ENCODE results near the gene HK2.

Gene HK2

GRCh38 chr2:74856004-74856578, 22.2 kb downstream of the HK2 start:
- Histone ChIP-seq H3K27me3 (ENCODE audit: insufficient read depth, low read depth) (no peaks in the 10 kb centered on the region), H2AFZ (ENCODE audit: low read depth) (no peak overlapping the region), H4K20me1 (ENCODE audit: insufficient read depth) (no peaks in the 10 kb centered on the region; the same call in 1 of the 2 replicates), H3K4me1 (ENCODE audit: low read depth, poor library complexity, severe bottlenecking) (peaks cover 4% of the 10 kb centered on the region), H3K9ac (no peak overlapping the region), H3K4me3 (IDR thresholded peaks at IDR 0.05; ENCODE audit: insufficient read depth, low read depth, low read length) (no peak overlapping the region), H3K27ac (no peak overlapping the region), H3K79me2 (ENCODE audit: insufficient read depth, low read depth) (peaks cover 22% of the 10 kb centered on the region; the same call in 1 of the 2 replicates), H3K36me3 (ENCODE audit: insufficient read depth) (no peaks in the 10 kb centered on the region; the same call in 1 of the 2 replicates), H3K4me2 (no peak overlapping the region)
- TF ChIP-seq, protein P1, sequence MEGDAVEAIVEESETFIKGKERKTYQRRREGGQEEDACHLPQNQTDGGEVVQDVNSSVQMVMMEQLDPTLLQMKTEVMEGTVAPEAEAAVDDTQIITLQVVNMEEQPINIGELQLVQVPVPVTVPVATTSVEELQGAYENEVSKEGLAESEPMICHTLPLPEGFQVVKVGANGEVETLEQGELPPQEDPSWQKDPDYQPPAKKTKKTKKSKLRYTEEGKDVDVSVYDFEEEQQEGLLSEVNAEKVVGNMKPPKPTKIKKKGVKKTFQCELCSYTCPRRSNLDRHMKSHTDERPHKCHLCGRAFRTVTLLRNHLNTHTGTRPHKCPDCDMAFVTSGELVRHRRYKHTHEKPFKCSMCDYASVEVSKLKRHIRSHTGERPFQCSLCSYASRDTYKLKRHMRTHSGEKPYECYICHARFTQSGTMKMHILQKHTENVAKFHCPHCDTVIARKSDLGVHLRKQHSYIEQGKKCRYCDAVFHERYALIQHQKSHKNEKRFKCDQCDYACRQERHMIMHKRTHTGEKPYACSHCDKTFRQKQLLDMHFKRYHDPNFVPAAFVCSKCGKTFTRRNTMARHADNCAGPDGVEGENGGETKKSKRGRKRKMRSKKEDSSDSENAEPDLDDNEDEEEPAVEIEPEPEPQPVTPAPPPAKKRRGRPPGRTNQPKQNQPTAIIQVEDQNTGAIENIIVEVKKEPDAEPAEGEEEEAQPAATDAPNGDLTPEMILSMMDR (conservative IDR thresholded peaks at IDR 0.05; ENCODE audit: low read depth, low read length), result no peak

- Histone ChIP-seq H3K4me3 (IDR thresholded peaks at IDR 0.05; ENCODE audit: insufficient read depth, low read depth, low read length) (no peak overlapping the region), H3K36me3 (ENCODE audit: insufficient read depth) (no peaks in the 10 kb centered on the region; the same call in 1 of the 2 replicates), H3K27me3 (ENCODE audit: insufficient read depth, low read depth) (no peaks in the 10 kb centered on the region), H3K79me2 (ENCODE audit: insufficient read depth, low read depth) (peaks cover 17% of the 10 kb centered on the region; the same call in 1 of the 2 replicates), H3K27ac (no peak overlapping the region), H3K4me2 (no peak overlapping the region), H4K20me1 (ENCODE audit: insufficient read depth) (no peaks in the 10 kb centered on the region; the same call in 1 of the 2 replicates), H3K4me1 (ENCODE audit: low read depth, poor library complexity, severe bottlenecking) (no peaks in the 10 kb centered on the region), H3K9ac (no peak overlapping the region), H2AFZ (ENCODE audit: low read depth) (no peak overlapping the region)
- TF ChIP-seq, protein P1 (conservative IDR thresholded peaks at IDR 0.05; ENCODE audit: low read depth, low read length), result no peak
Measured at GRCh38 chr2:74856599-74856998, 22.7 kb downstream of the HK2 start.

- Histone ChIP-seq H3K36me3 (ENCODE audit: insufficient read depth) (no peaks in the 10 kb centered on the region; the same call in 1 of the 2 replicates), H3K4me1 (ENCODE audit: low read depth, poor library complexity, severe bottlenecking) (no peaks in the 10 kb centered on the region), H3K27me3 (ENCODE audit: insufficient read depth, low read depth) (no peaks in the 10 kb centered on the region), H2AFZ (ENCODE audit: low read depth) (no peak overlapping the region), H3K79me2 (ENCODE audit: insufficient read depth, low read depth) (peaks cover 13% of the 10 kb centered on the region; the same call in 1 of the 2 replicates), H3K9ac (no peak overlapping the region), H3K4me3 (IDR thresholded peaks at IDR 0.05; ENCODE audit: insufficient read depth, low read depth, low read length) (no peak overlapping the region), H3K27ac (no peak overlapping the region), H3K4me2 (no peak overlapping the region), H4K20me1 (ENCODE audit: insufficient read depth) (no peaks in the 10 kb centered on the region; the same call in 1 of the 2 replicates)
- TF ChIP-seq, protein P1 (conservative IDR thresholded peaks at IDR 0.05; ENCODE audit: low read depth, low read length), result no peak
Measured at GRCh38 chr2:74857215-74857614, 23.3 kb downstream of the HK2 start.

DNA sequence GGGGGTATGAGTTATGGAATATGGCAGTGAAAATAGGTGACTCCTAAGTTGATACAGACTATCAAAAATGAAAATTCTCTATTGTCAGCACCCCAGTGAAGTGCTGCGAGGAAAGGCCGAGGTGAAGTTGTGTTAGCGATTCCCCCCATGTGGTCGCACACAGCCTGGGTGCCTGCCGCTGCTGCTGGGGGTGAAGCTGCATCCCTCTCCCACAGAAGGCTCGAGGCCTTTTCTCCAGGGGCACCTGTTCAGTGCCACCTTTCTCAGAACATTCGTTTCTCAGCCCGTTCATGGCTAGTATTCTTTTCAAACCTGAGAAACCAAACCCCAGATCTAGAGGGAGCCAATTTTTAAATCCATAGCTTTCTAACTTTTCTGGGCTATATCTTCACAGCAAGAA, 23.8 kb downstream of the HK2 start:
- Histone ChIP-seq H3K27me3 (ENCODE audit: insufficient read depth, low read depth) (no peaks in the 10 kb centered on the region), H3K9ac (no peak overlapping the region), H3K27ac (no peak overlapping the region), H3K79me2 (ENCODE audit: insufficient read depth, low read depth) (peaks cover 13% of the 10 kb centered on the region; the same call in 1 of the 2 replicates), H3K4me3 (IDR thresholded peaks at IDR 0.05; ENCODE audit: insufficient read depth, low read depth, low read length) (no peak overlapping the region), H3K4me1 (ENCODE audit: low read depth, poor library complexity, severe bottlenecking) (no peaks in the 10 kb centered on the region), H3K36me3 (ENCODE audit: insufficient read depth) (no peaks in the 10 kb centered on the region; the same call in 1 of the 2 replicates), H3K4me2 (no peak overlapping the region), H2AFZ (ENCODE audit: low read depth) (no peak overlapping the region), H4K20me1 (ENCODE audit: insufficient read depth) (no peaks in the 10 kb centered on the region)
- TF ChIP-seq, protein P1 (conservative IDR thresholded peaks at IDR 0.05; ENCODE audit: low read depth, low read length), result no peak
